ENCODE data around the gene RASA2. TPM values are rescaled to one million over a fixed set of nuclear protein-coding genes. Genes with fewer than 3 reads are reported as not detected.

RASA2 gene
- polyA plus RNA-seq, 1 of the 3 experiments (the other 2 are of a cell fraction) = 2.4 TPM

- no peak overlapping the region for H2AFZ ChIP-seq (ENCODE audit: low read depth)
- no peaks in the 10 kb centered on the region for H3K27me3 ChIP-seq (ENCODE audit: insufficient read depth)
- no peaks in the 10 kb centered on the region for H3K9me2 ChIP-seq
- CTCF ChIA-PET = interaction anchor here (0.6 to 1.8 kb wide), 6 partner anchors 13 to 1008 kb away, joined by 3 to 8 read pairs (median 4); partner anchors contain the start of gene PXYLP1
- no peak overlapping the region for H3K4me2 ChIP-seq
- no peaks in the 10 kb centered on the region for H3K36me3 ChIP-seq (replicated peaks in 1 of 2; ENCODE audit: control insufficient read depth in 1 of 2, insufficient read depth in 2 of 2, low read length in 1 of 2)
- H3K79me2 ChIP-seq (ENCODE audit: insufficient read depth) = no peaks in the 10 kb centered on the region
- whole genome bisulfite sequencing (ENCODE audit: low lambda C conversion rate) = 41% methylated on average over 5 of the region's 5 CpGs
- TF ChIP-seq RAD21 (IDR thresholded peaks at IDR 0.05; ENCODE audit: low read length) = peak; percentile 55
- TF ChIP-seq CTCF (IDR thresholded peaks at IDR 0.05) = peak; percentile 72
- no peak for TF ChIP-seq GATA2 (CRISPR knock-in tag; IDR thresholded peaks at IDR 0.05)
- no peak for TF ChIP-seq PBX3 (IDR thresholded peaks at IDR 0.05)
- peak; percentile 58 for TF ChIP-seq SMC3 (IDR thresholded peaks at IDR 0.05; ENCODE audit: low read depth, low read length)
- TF ChIP-seq ZBTB33 (IDR thresholded peaks at IDR 0.05; ENCODE audit: borderline replicate concordance, low read depth) = no peak
- no peak for TF ChIP-seq RFX5 (IDR thresholded peaks at IDR 0.05; ENCODE audit: low read length)
- no peak for TF ChIP-seq NFIC (IDR thresholded peaks at IDR 0.05; ENCODE audit: borderline replicate concordance)
- H3K9me3 ChIP-seq = no peaks in the 10 kb centered on the region
- peak; percentile 48 for DNase-seq
- H3K9ac ChIP-seq = no peak overlapping the region
- no peak overlapping the region; a peak in 1 of 4 replicates for H3K4me3 ChIP-seq (ENCODE audit: low read depth in 2 of 2, low read length in 1 of 2)
- H3F3A ChIP-seq (replicated peaks; ENCODE audit: insufficient read depth) = no peaks in the 10 kb centered on the region
- H3K27ac ChIP-seq (ENCODE audit: low read depth in 2 of 2, low read length in 1 of 2) = no peak overlapping the region
- no peaks in the 10 kb centered on the region for H4K20me1 ChIP-seq (ENCODE audit: insufficient read depth)
- POLR2A ChIA-PET = no interaction called here
- H3K4me1 ChIP-seq (ENCODE audit: control insufficient read depth in 1 of 2, insufficient read depth in 2 of 2, low read depth in 1 of 2, low read length in 1 of 2) = no peaks in the 10 kb centered on the region
Observed at GRCh38 chr3:141644931-141645330, 158.1 kb downstream of the RASA2 start.

- Histone ChIP-seq H3K36me3 (replicated peaks in 1 of 2; ENCODE audit: control insufficient read depth in 1 of 2, insufficient read depth in 2 of 2, low read length in 1 of 2) (no peaks in the 10 kb centered on the region), H3K9me2 (no peaks in the 10 kb centered on the region), H3F3A (replicated peaks; ENCODE audit: insufficient read depth) (no peaks in the 10 kb centered on the region), H3K79me2 (ENCODE audit: insufficient read depth) (no peaks in the 10 kb centered on the region), H3K9ac (no peak overlapping the region), H3K9me3 (no peaks in the 10 kb centered on the region), H3K4me3 (ENCODE audit: low read depth in 2 of 2, low read length in 1 of 2) (no peak overlapping the region), H3K4me2 (no peak overlapping the region), H2AFZ (ENCODE audit: low read depth) (peak overlapping the region; percentile 37; the same call in 1 of the 2 replicates), H3K4me1 (ENCODE audit: control insufficient read depth in 1 of 2, insufficient read depth in 2 of 2, low read depth in 1 of 2, low read length in 1 of 2) (no peaks in the 10 kb centered on the region), H4K20me1 (ENCODE audit: insufficient read depth) (no peaks in the 10 kb centered on the region), H3K27ac (ENCODE audit: low read depth in 2 of 2, low read length in 1 of 2) (no peak overlapping the region), H3K27me3 (ENCODE audit: insufficient read depth) (no peaks in the 10 kb centered on the region)
- CTCF ChIA-PET = no interaction called here
- TF ChIP-seq ELF1 (IDR thresholded peaks at IDR 0.05) (no peak), GABPA (IDR thresholded peaks at IDR 0.05; ENCODE audit: low read depth) (peak; percentile 71), NFIC (IDR thresholded peaks at IDR 0.05; ENCODE audit: borderline replicate concordance) (no peak), USF2 (IDR thresholded peaks at IDR 0.05; ENCODE audit: borderline replicate concordance, low read depth, low read length) (no peak), POLR2AphosphoS5 (IDR thresholded peaks at IDR 0.05; ENCODE audit: low read depth, low read length) (no peak), MEF2A (IDR thresholded peaks at IDR 0.05; ENCODE audit: borderline replicate concordance, low read depth) (no peak), IRF3 (IDR thresholded peaks at IDR 0.05; ENCODE audit: low read depth, low read length) (no peak)
- POLR2A ChIA-PET = no interaction called here
- 76% methylated on average over 8 of the region's 8 CpGs for WGBS (ENCODE audit: low lambda C conversion rate)
- peak; percentile 70 for DNase-seq
Observed at GRCh38 chr3:141646760-141647561, 160.1 kb downstream of the RASA2 start.
